Large intestine (tissue), 12 donors: ENCODE data around the gene ODF4. TPM values are rescaled to one million over a fixed set of nuclear protein-coding genes. Genes with fewer than 3 reads are reported as not detected.
A peak's percentile ranks its signal among the peaks of the same experiment; 100 is the strongest.

Experiments
- DNase-seq, 2 donors: peaks; one replicate each; pipeline versions ENCODE4 v3.0.0 to v3.0.0-alpha.2; 2013
- H3K27ac ChIP-seq: one replicate; pipeline ENCODE4 v1.5.1; 2013; ENCODE audit warnings: low read length
- H3K27me3 ChIP-seq: 2 replicates; pipeline ENCODE4 v1.6.1; 2013; ENCODE audit warnings: low read length; ENCODE audit not compliant: control insufficient read depth, insufficient read depth
- H3K36me3 ChIP-seq: 2 replicates; pipeline ENCODE4 v1.6.1; 2013; ENCODE audit warnings: low read length; ENCODE audit not compliant: control insufficient read depth, insufficient read depth
- H3K4me1 ChIP-seq: one replicate; pipeline ENCODE4 v1.6.1; 2013; ENCODE audit warnings: low read length; ENCODE audit not compliant: control insufficient read depth, insufficient read depth
- H3K4me3 ChIP-seq: one replicate; pipeline ENCODE4 v1.5.1; 2013; ENCODE audit warnings: low read length
- H3K9me3 ChIP-seq: one replicate; pipeline ENCODE4 v1.6.1; 2013; ENCODE audit warnings: mild to moderate bottlenecking, low read depth, low read length, moderate library complexity; ENCODE audit not compliant: control insufficient read depth
- WGBS: methylation state at CpG from one replicate; pipeline ENCODE4 v1.1.5; 2013; ENCODE audit warnings: low lambda C conversion rate; ENCODE audit not compliant: insufficient coverage; 5-methylcytosine and 5-hydroxymethylcytosine counted together
- long read RNA-seq, 11 donors: transcript quantifications; one replicate each; lab custom pipeline, GENCODE V29; 2026
- polyA plus RNA-seq: library from polyadenylated mRNA; unstranded; fragments of 120-200 nt; gene quantifications from one replicate; pipeline ENCODE4 v1.2.1, GENCODE V29; 2013

The ODF4 gene
- polyA plus RNA-seq, result not detected
- long read RNA-seq, donor 1, result 0 reads
- long read RNA-seq, donor 2, result 0 reads
- long read RNA-seq, donor 3, result 0 reads
- long read RNA-seq, donor 4, result 0 reads
- long read RNA-seq, donor 5, result 0 reads
- long read RNA-seq, donor 6, result 0 reads
- long read RNA-seq, donor 7, result 0 reads
- long read RNA-seq, donor 8, result 0 reads
- long read RNA-seq, donor 9, result 0 reads
- long read RNA-seq, donor 10, result 0 reads
- long read RNA-seq, donor 11, result 0 reads

DNA sequence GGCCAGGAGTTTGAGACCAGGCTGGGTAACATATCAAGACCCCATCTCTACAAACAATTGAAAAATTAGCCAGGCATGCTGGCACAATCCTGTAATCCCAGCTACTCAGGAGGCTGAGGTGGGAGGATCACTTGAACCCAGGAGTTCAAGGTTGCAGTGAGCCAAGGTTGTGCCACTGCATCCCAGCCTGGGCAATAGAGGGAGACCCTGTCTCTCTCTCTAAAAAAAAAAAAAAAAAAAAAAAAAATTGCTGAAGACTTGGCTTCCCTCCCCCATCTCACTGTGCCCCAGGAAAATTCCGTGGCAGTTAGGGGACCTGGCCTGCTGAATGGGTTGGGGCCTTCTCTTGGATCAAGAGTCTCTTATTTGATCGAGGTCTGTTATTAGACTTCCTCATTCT, at the start of gene ODF4:
ODF4 (plus strand) TSS at position 301 of the 400 bp plus-strand sequence. CDS start 212 bp downstream, outside the sequence.
- Histone ChIP-seq H3K36me3 (no peaks in the 10 kb centered on the region), H3K27ac (no peak within 1 kb of the TSS), H3K4me3 (no peak within 1 kb of the TSS), H3K4me1 (no peaks in the 10 kb centered on the region), H3K9me3 (no peaks in the 10 kb centered on the region), H3K27me3 (peaks cover 3% of the 10 kb centered on the region)
- no CpG with 5 or more reads among the region's 2 CpGs for WGBS
- no peak for DNase-seq

DNA sequence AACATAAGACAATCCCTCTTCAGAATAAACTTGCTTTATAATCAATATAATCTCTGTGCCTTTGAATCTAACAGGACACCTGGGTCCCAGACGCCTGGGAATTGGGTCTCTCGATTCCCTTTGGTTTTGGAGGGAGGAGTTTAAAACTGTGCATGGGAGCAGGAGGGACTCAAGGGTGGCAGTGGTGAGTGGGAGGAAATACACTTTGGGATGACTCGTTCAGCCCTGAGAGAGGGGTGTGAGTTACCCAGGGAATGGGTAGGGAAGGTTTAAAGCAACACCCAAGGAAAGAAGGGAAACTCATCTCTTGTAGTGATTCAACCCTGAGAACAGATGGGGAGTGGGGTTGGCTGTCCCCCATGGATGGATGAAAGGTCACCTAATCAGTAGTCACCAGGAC, 49.6 kb upstream of the ODF4 start:
- no CpG with 5 or more reads among the region's 3 CpGs for WGBS
- no peaks in the 10 kb centered on the region for H3K27me3 ChIP-seq
- DNase-seq, result no peak

GRCh38 chr17:8292639-8293395, 46.8 kb upstream of the ODF4 start:
- H3K9me3 ChIP-seq, result no peaks in the 10 kb centered on the region
- H3K36me3 ChIP-seq, result no peaks in the 10 kb centered on the region
- WGBS, result no CpG with 5 or more reads among the region's 5 CpGs
- H3K4me3 ChIP-seq, result no peak overlapping the region
- H3K27ac ChIP-seq, result no peak overlapping the region
- H3K27me3 ChIP-seq, result no peaks in the 10 kb centered on the region
- peaks cover 14% of the 10 kb centered on the region for H3K4me1 ChIP-seq
- DNase-seq, result no peak

More for the DNA sequence above, 49.6 kb upstream of the ODF4 start:
- Histone ChIP-seq H3K36me3 (no peaks in the 10 kb centered on the region), H3K9me3 (no peaks in the 10 kb centered on the region), H3K4me3 (no peak overlapping the region), H3K27ac (no peak overlapping the region), H3K4me1 (peaks cover 14% of the 10 kb centered on the region)

DNA sequence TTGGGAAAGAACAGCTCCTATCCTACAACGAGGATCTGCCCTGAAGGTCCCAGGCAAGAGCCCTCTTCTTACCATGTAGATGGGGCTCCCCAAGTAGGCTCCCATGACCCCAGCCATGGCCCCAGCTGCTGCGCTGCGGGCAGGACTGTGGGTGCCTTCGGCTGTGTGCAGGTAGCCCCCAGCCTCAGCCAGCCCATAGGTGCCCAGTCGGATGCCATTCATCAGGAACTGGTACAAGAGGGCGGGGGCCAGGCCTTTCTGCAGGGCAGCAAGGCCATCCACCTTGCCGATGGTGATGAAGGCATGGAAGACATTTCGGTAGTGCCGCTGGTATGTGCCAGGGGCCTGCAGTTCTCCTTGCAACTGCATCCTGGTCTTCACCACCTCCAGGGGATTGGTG, 45.3 kb upstream of the ODF4 start:
- no CpG with 5 or more reads among the region's 9 CpGs for WGBS
- DNase-seq, result no peak
- no peaks in the 10 kb centered on the region for H3K9me3 ChIP-seq
- no peaks in the 10 kb centered on the region for H3K27me3 ChIP-seq
- no peak overlapping the region for H3K4me3 ChIP-seq
- H3K4me1 ChIP-seq, result peaks cover 8% of the 10 kb centered on the region
- H3K36me3 ChIP-seq, result no peaks in the 10 kb centered on the region
- H3K27ac ChIP-seq, result no peak overlapping the region

- H3K36me3 ChIP-seq, result no peaks in the 10 kb centered on the region
- WGBS, result 0% methylated on average over 2 of the region's 15 CpGs
- H3K4me1 ChIP-seq, result peaks cover 4% of the 10 kb centered on the region
- no peaks in the 10 kb centered on the region for H3K27me3 ChIP-seq
- H3K4me3 ChIP-seq, result peak overlapping the region; percentile 65
- H3K27ac ChIP-seq, result peak overlapping the region; percentile 80
- H3K9me3 ChIP-seq, result no peaks in the 10 kb centered on the region
- DNase-seq, result no peak
Observed at GRCh38 chr17:8294814-8295316, 44.8 kb upstream of the ODF4 start.

DNA sequence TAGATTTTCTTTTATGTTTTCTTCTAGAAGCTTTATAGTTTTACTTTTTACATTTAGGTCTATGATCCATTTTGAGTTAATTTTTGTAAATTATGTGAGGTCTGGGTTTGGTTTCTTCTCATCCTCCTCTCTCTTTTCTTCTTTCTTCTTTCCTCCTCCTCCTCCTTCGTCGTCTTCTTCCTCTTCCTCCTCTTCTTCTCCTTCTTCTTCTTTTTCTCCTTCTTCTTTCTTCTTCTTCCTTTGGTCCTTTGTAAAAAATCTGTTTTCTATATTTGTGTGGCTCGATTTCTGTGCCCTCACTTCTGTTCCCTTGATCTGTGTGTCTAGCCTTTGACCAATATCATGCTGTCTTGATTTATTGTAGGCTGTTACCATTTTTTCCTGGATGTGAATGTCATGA, 39.4 kb upstream of the ODF4 start:
- Histone ChIP-seq H3K36me3 (no peaks in the 10 kb centered on the region), H3K4me1 (no peaks in the 10 kb centered on the region), H3K27ac (no peak overlapping the region), H3K9me3 (no peaks in the 10 kb centered on the region), H3K27me3 (no peaks in the 10 kb centered on the region), H3K4me3 (no peak overlapping the region)
- 67% methylated on average over 3 of the region's 3 CpGs for WGBS
- no peak for DNase-seq

DNA sequence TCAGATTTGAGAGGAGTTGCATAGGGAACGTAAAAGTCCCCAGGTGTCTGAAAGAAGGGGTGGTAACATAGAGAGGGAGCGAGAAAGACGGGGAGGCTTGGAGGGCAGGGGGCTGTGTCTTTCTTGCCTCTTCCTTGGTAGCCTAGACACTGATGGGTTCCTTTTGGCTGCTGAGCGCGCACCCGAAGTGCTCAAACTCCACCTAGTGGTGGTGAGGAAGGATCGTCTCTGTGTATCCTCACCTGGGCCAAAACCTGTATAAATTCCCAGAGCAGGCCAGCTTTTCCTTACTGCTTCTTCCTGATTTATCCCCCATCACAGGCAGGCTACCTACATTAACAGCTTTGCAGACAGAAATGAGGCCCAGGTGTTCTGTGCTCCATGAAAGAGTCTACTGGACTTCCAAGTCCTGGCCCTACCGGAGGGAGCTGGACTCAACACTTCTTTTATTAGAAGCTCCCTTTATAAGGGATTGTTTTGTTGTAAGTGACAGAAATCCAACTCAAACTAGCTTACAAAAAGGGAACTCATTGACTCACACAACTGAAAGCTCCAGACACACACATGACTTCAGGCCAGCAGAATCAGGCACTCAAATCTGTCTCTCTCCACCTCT, 38.9 kb upstream of the ODF4 start:
- no peaks in the 10 kb centered on the region for H3K36me3 ChIP-seq
- no peaks in the 10 kb centered on the region for H3K27me3 ChIP-seq
- H3K27ac ChIP-seq, result no peak overlapping the region
- DNase-seq, result peak; percentile 49 to 67
- H3K4me3 ChIP-seq, result no peak overlapping the region
- H3K4me1 ChIP-seq, result no peaks in the 10 kb centered on the region
- no CpG with 5 or more reads among the region's 8 CpGs for WGBS
- no peaks in the 10 kb centered on the region for H3K9me3 ChIP-seq

- Histone ChIP-seq H3K36me3 (no peaks in the 10 kb centered on the region), H3K4me3 (no peak overlapping the region), H3K27ac (no peak overlapping the region), H3K9me3 (no peaks in the 10 kb centered on the region), H3K4me1 (peaks cover 6% of the 10 kb centered on the region), H3K27me3 (peaks cover 55% of the 10 kb centered on the region)
- WGBS, result no CpG with 5 or more reads among the region's 10 CpGs
- DNase-seq, result no peak
Observed at GRCh38 chr17:8310601-8311123, 29.0 kb upstream of the ODF4 start.

DNA sequence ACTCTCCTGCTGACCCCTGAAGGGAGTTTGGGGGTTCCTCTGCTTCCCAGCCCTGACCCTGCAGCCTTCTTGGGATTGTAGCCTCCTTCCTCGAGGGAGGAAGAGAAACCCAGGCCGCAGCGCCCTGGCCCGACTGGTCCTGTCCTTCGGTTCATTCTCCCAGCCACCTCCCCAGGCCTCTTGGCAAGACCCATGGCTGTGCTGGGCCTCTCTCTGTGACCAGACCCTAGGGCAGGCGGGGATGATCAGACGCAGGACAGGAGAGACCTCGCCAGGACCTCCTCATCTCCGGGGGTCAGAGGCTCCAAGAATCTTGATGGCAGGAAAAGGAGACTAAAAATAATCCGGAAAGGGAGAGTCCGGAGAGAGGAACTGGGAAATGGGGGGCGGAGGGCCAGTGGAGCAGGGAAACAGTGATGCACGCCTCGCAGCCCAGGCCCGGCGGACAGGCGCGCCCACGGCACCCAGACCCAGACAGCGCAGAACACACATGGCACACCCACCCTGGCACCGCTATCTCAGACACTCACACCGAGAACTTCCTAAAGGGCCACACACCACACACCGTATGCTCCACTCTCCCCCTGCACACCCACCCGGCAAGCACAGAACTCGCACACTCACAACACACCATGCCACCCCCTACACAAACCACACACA, 28.4 kb upstream of the ODF4 start:
- Histone ChIP-seq H3K27me3 (peaks cover 61% of the 10 kb centered on the region), H3K4me1 (peaks cover 6% of the 10 kb centered on the region), H3K27ac (no peak overlapping the region), H3K36me3 (no peaks in the 10 kb centered on the region), H3K9me3 (no peaks in the 10 kb centered on the region), H3K4me3 (no peak overlapping the region)
- no peak for DNase-seq
- 80% methylated on average over 2 of the region's 25 CpGs for WGBS

- Histone ChIP-seq H3K36me3 (no peaks in the 10 kb centered on the region), H3K9me3 (no peaks in the 10 kb centered on the region), H3K27me3 (peaks cover 70% of the 10 kb centered on the region), H3K4me1 (peaks cover 6% of the 10 kb centered on the region), H3K4me3 (no peak overlapping the region), H3K27ac (no peak overlapping the region)
- WGBS, result no CpG with 5 or more reads among the region's 13 CpGs
- no peak for DNase-seq
Observed at GRCh38 chr17:8312251-8312650, 27.4 kb upstream of the ODF4 start.
